ENCODE results near the gene BRCA1. TPM values are rescaled to one million over a fixed set of nuclear protein-coding genes. Genes with fewer than 3 reads are reported as not detected.
A peak's percentile ranks its signal among the peaks of the same experiment; 100 is the strongest.

BRCA1 gene
- total RNA-seq, 2 experiments from 2014 or later: 1.2 to 1.3 TPM

DNA sequence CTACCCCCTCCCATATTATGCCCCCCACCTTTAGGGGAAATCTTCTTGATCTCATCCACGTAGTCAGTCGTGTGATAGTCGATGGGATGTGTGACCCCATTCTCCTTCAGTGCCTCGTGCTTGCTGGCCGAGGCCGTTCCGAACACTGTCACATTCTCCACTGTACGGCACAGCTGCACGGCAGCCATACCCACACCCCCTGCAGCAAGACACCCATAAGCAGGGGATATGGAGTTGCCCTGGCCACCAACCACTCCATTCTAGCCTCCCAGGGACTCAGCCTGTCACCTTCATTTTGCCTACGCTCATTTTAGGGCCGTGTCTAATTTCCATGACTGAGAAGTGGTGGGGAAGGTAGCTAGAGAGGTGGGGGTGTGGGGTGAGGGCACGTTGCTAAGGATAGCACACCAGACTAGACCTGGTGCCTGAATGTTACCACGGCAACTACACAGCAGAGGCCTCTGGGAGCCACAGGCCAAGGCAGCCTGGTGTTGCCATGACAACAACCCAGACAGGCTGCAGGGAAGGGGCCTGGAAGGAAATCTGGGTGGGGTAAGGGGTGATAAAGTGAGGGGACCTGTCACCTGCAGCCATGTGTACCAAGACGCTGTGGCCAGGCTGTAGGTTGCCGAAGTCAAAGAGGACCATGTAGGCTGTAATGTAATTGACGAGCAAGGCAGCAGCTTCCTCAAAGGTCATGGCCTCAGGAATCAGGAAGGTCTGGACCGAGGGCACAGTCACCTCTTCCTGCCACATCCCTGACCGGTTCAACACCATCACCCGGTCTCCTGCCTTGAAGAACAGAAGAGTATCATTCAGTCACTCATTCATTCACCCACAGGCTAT lies 106.9 kb downstream of the BRCA1 start:
- H3K4me3 Mint-ChIP-seq: peak overlapping the region; percentile 40

DNA sequence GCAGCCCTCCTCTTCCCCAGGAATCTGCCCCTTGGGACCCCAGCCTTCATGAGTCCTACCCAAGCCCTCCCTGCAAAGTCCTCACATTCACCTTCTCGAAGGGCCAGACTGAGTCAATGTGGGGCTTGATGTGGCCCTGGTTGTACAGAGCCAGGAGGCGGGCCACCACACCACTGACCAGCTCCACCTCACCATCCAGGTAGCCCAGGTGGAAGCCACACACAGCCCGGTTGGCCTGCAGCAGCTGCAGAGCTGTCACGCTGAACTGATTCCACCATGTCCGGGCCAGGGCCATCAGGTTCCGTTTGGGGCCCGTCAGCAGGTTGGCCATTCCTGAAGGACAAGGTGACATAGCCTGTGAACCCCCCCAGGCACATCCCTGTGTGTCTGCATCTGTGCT lies 108.9 kb downstream of the BRCA1 start:
- DNase-seq (no peak), ATAC-seq (ENCODE audit: poor library complexity) (no peak)
- POLR2A ChIA-PET: no interaction called here
- Mint-ChIP-seq H3K36me3 (ENCODE audit: low read depth) (peaks cover 42% of the 10 kb centered on the region), H3K27me3 (no peaks in the 10 kb centered on the region), H3K9me3 (no peaks in the 10 kb centered on the region), H3K27ac (no peak overlapping the region), H3K4me1 (ENCODE audit: low read depth) (peaks cover 39% of the 10 kb centered on the region), H3K4me3 (no peak overlapping the region)
- no peak overlapping the region for H3K27ac ChIP-seq (ENCODE audit: low read depth in 1 of 2, low read length in 2 of 2)
- H3K4me1 ChIP-seq (ENCODE audit: insufficient read depth, low read length): peaks cover 24% of the 10 kb centered on the region
- TF ChIP-seq, protein P1, sequence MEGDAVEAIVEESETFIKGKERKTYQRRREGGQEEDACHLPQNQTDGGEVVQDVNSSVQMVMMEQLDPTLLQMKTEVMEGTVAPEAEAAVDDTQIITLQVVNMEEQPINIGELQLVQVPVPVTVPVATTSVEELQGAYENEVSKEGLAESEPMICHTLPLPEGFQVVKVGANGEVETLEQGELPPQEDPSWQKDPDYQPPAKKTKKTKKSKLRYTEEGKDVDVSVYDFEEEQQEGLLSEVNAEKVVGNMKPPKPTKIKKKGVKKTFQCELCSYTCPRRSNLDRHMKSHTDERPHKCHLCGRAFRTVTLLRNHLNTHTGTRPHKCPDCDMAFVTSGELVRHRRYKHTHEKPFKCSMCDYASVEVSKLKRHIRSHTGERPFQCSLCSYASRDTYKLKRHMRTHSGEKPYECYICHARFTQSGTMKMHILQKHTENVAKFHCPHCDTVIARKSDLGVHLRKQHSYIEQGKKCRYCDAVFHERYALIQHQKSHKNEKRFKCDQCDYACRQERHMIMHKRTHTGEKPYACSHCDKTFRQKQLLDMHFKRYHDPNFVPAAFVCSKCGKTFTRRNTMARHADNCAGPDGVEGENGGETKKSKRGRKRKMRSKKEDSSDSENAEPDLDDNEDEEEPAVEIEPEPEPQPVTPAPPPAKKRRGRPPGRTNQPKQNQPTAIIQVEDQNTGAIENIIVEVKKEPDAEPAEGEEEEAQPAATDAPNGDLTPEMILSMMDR (IDR thresholded peaks at IDR 0.05): no peak
- H3K36me3 ChIP-seq (ENCODE audit: insufficient read depth, low read length): peaks cover 33% of the 10 kb centered on the region
- no peaks in the 10 kb centered on the region for H3K9me3 ChIP-seq (ENCODE audit: control insufficient read depth in 1 of 2, insufficient read depth in 1 of 2, low read length in 2 of 2)
- no peak overlapping the region for H3K4me3 ChIP-seq (ENCODE audit: low read length)
- CTCF ChIA-PET: no interaction called here
- H3K27me3 ChIP-seq (ENCODE audit: control insufficient read depth in 1 of 2, insufficient read depth in 2 of 2, low read length in 2 of 2): no peaks in the 10 kb centered on the region
- intact Hi-C loops (cut with DNase I, micrococcal nuclease): no loop called here

More for the DNA sequence above, 106.9 kb downstream of the BRCA1 start:
- Histone ChIP-seq H3K4me3 (ENCODE audit: low read length) (no peak overlapping the region), H3K9me3 (ENCODE audit: control insufficient read depth in 1 of 2, insufficient read depth in 1 of 2, low read length in 2 of 2) (no peaks in the 10 kb centered on the region), H3K4me1 (ENCODE audit: insufficient read depth, low read length) (peaks cover 35% of the 10 kb centered on the region), H3K36me3 (ENCODE audit: insufficient read depth, low read length) (peaks cover 21% of the 10 kb centered on the region), H3K27me3 (ENCODE audit: control insufficient read depth in 1 of 2, insufficient read depth in 2 of 2, low read length in 2 of 2) (no peaks in the 10 kb centered on the region), H3K27ac (ENCODE audit: low read depth in 1 of 2, low read length in 2 of 2) (peak overlapping the region in 1 of 2 donors; percentile 22)
- POLR2A ChIA-PET: interaction anchor here (0.5 to 2.6 kb wide), 5 partner anchors 20 to 1023 kb away, joined by 3 to 11 read pairs (median 3); partner anchors contain the start of genes DHX8 and RPL27
- intact Hi-C loops (cut with DNase I, micrococcal nuclease): no loop called here
- ATAC-seq (ENCODE audit: poor library complexity): peak; percentile 58
- H3K27ac Mint-ChIP-seq: peak overlapping the region; percentile 67
- H3K9me3 Mint-ChIP-seq: no peaks in the 10 kb centered on the region
- DNase-seq: peak in 7 of 14 experiments; percentile 21 to 83 (median 49)
- H3K27me3 Mint-ChIP-seq: no peaks in the 10 kb centered on the region
- peaks cover 27% of the 10 kb centered on the region for H3K36me3 Mint-ChIP-seq (ENCODE audit: low read depth)
- peaks cover 41% of the 10 kb centered on the region for H3K4me1 Mint-ChIP-seq (ENCODE audit: low read depth)
- CTCF ChIA-PET: interaction anchor here (1.2 kb wide), 1 partner anchor 20 kb away, joined by 3 read pairs; the partner anchor contains the start of gene RPL27
- TF ChIP-seq, protein P1 (IDR thresholded peaks at IDR 0.05): no peak

- H3K36me3 Mint-ChIP-seq (ENCODE audit: low read depth): peaks cover 44% of the 10 kb centered on the region
- no peak overlapping the region for H3K4me3 ChIP-seq (ENCODE audit: low read length)
- H3K9me3 Mint-ChIP-seq: no peaks in the 10 kb centered on the region
- H3K27ac ChIP-seq (ENCODE audit: low read depth in 1 of 2, low read length in 2 of 2): no peak overlapping the region
- no peak for ATAC-seq (ENCODE audit: poor library complexity)
- H3K4me1 ChIP-seq (ENCODE audit: insufficient read depth, low read length): peaks cover 17% of the 10 kb centered on the region
- H3K4me3 Mint-ChIP-seq: no peak overlapping the region
- peaks cover 37% of the 10 kb centered on the region for H3K4me1 Mint-ChIP-seq (ENCODE audit: low read depth)
- POLR2A ChIA-PET: interaction anchor here (1.0 kb wide), 1 partner anchor 18 kb away, joined by 3 read pairs; no protein-coding TSS in a partner anchor
- H3K27me3 ChIP-seq (ENCODE audit: control insufficient read depth in 1 of 2, insufficient read depth in 2 of 2, low read length in 2 of 2): no peaks in the 10 kb centered on the region
- peaks cover 37% of the 10 kb centered on the region for H3K36me3 ChIP-seq (ENCODE audit: insufficient read depth, low read length)
- H3K27ac Mint-ChIP-seq: peak overlapping the region; percentile 49
- H3K27me3 Mint-ChIP-seq: no peaks in the 10 kb centered on the region
- DNase-seq: no peak
- H3K9me3 ChIP-seq (ENCODE audit: control insufficient read depth in 1 of 2, insufficient read depth in 1 of 2, low read length in 2 of 2): no peaks in the 10 kb centered on the region
- TF ChIP-seq, protein P1 (IDR thresholded peaks at IDR 0.05): no peak
- CTCF ChIA-PET: no interaction called here
- intact Hi-C loops (cut with DNase I, micrococcal nuclease): no loop called here
Measured at GRCh38 chr17:43015579-43015978, 109.6 kb downstream of the BRCA1 start.

All from CD4-positive, alpha-beta T cell (primary cell).